Skeletal muscle tissue (tissue), 4 donors: ENCODE measurements around the gene MTRR. TPM values are rescaled to one million over a fixed set of nuclear protein-coding genes. Genes with fewer than 3 reads are reported as not detected.
"Not testable (repeated sequence)": the region's sequence is repeated elsewhere in the genome, so short reads cannot be mapped to it uniquely, and the experiment has no call there.

Source experiments
- H3K27ac ChIP-seq: one replicate; pipeline ENCODE4 v1.7.0; 2013; ENCODE audit warnings: mild to moderate bottlenecking, low read depth, low read length, inconsistent platforms
- H3K27me3 ChIP-seq, 3 donors: one replicate each; pipeline ENCODE4 v1.7.0; 2013; ENCODE audit warnings: low read length in 3 of 3; ENCODE audit not compliant: control insufficient read depth in 3 of 3, insufficient read depth in 3 of 3
- H3K36me3 ChIP-seq, 3 donors: one replicate each; pipeline ENCODE4 v1.7.0; 2013; ENCODE audit warnings: low read length in 3 of 3; ENCODE audit not compliant: control insufficient read depth in 3 of 3, insufficient read depth in 3 of 3
- H3K4me1 ChIP-seq, 3 donors: one replicate each; pipeline ENCODE4 v1.7.0; 2013; ENCODE audit warnings: low read length in 3 of 3, mild to moderate bottlenecking in 3 of 3; ENCODE audit not compliant: control insufficient read depth in 3 of 3, insufficient read depth in 3 of 3
- H3K4me3 ChIP-seq, 3 donors: one replicate each; pipeline ENCODE4 v1.7.0; 2013; ENCODE audit warnings: low read length in 3 of 3
- H3K9ac ChIP-seq, 3 donors: one replicate each; pipeline ENCODE4 v1.7.0; 2013; ENCODE audit warnings: low read length in 3 of 3, mild to moderate bottlenecking in 3 of 3, moderate library complexity in 2 of 3, low read depth in 1 of 3
- H3K9me3 ChIP-seq, 3 donors: one replicate each; pipeline ENCODE4 v1.7.0; 2013; ENCODE audit warnings: low read length in 3 of 3; ENCODE audit not compliant: control insufficient read depth in 3 of 3
- total RNA-seq: library from RNA; depleted of rRNA; stranded (reverse); fragments of >200 nt; gene quantifications from one replicate; pipeline ENCODE4 v1.2.3, GENCODE V29; 2014
- donor health status: Osteomylitis.

MTRR gene
- total RNA-seq, 1 donor from 2014 or later: 29.7 TPM

DNA sequence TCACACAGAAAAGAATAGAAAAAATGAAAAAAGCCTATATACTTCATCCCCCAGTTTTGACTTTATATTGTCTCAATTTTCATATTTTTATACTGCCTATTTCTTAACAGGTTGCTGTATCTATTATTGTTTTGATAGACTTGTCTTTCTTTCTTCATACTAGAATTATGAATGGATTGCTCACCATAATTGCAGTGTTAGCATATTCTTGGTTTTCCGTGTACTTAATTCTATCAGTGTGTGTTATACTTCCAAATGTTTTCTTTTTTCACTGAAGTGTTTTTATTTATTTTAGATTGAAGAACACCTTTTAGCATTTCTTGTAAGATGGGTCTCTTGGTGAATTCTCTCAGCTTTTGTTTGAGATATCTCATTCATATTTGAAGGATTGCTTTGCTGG is 38.7 kb downstream of the MTRR start:
- H3K36me3 ChIP-seq: peaks cover 3 to 9% (median 8%) of the 10 kb centered on the region in 3 donors
- H3K27ac ChIP-seq: no peak overlapping the region
- peaks cover 0 to 3% (median 0%) of the 10 kb centered on the region in 3 donors for H3K9me3 ChIP-seq
- H3K27me3 ChIP-seq: no peaks in the 10 kb centered on the region
- H3K9ac ChIP-seq: no peak overlapping the region
- no peak overlapping the region for H3K4me3 ChIP-seq
- H3K4me1 ChIP-seq: no peaks in the 10 kb centered on the region

DNA sequence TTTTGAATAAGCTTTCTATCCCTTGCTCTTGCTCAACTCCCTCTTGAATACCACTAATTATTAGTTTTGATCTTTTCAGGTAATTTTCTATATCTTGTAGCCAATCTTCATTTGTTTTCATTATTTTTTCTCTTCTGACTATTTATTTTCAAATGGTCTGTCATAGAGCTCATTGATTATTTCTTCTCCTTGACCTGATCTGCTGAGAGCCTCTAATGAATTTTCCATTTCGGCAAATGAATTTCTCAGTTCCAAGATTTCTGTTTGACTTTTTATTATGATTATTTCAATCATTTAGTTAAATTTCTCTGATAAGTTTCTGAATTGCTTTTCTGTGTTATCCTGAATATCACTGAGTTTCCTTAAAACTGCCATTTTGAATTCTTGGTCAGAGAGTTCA is 39.4 kb downstream of the MTRR start:
- Histone ChIP-seq H3K9me3 (peaks cover 0 to 3% (median 0%) of the 10 kb centered on the region in 3 donors), H3K9ac (no peak overlapping the region), H3K36me3 (peaks cover 3 to 8% (median 4%) of the 10 kb centered on the region in 3 donors), H3K27ac (no peak overlapping the region), H3K4me1 (no peaks in the 10 kb centered on the region), H3K4me3 (no peak overlapping the region), H3K27me3 (no peaks in the 10 kb centered on the region)

DNA sequence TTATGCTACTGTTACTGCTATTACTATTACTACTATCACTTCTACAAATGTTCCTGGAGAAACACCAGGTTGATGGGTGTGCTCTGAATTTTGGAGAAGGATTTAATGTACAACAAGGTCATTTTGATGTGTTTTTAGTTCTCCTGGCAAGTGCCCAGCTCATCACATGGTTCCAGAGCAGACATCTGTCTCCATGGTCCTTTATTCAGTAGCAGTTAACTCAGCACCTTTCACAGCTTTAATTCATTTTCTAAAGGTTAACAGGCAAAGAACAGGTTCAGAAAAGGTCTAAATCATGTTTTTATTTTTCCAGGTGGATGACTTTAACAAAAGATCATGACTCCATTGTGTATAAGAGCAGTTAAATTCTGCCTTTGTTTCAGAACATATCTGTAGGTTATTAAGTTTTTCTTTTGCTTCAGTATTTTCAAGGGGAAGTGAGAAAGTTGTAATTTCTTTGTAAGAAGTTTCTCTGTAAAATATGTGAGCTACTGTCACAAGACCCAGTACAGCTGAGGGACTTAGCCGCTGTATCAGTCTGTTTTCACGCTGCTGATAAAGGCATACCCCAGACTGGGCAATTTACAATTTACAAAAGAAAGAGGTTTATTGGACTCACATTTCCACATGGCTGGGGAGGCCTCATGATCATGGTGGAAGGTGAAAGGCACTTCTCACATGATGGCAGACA is 41.9 kb downstream of the MTRR start:
- H3K27me3 ChIP-seq: no peaks in the 10 kb centered on the region
- no peak overlapping the region for H3K4me3 ChIP-seq
- no peak overlapping the region for H3K9ac ChIP-seq
- H3K27ac ChIP-seq: no peak overlapping the region
- peaks cover 3 to 8% (median 3%) of the 10 kb centered on the region in 3 donors for H3K36me3 ChIP-seq
- peaks cover 0 to 3% (median 0%) of the 10 kb centered on the region in 3 donors for H3K9me3 ChIP-seq
- no peaks in the 10 kb centered on the region for H3K4me1 ChIP-seq

DNA sequence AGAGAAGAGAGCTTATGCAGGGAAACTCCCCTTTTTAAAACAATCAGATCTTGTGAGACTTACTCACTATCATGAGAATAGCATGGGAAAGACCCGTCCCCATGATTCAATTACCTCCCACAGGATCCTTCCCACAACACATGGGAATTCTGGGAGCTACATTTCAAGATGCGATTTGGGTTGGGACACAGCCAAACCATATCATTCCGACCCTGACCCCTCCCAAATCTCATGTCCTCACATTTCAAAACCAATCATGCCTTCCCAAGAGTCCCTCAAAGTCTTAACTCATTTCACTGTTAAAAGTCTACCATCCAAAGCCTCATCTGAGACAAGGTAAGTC is 42.5 kb downstream of the MTRR start:
- H3K9ac ChIP-seq, H3K4me3 ChIP-seq, H3K9me3 ChIP-seq, H3K27ac ChIP-seq, H3K27me3 ChIP-seq, H3K36me3 ChIP-seq, H3K4me1 ChIP-seq: not testable (repeated sequence)

DNA sequence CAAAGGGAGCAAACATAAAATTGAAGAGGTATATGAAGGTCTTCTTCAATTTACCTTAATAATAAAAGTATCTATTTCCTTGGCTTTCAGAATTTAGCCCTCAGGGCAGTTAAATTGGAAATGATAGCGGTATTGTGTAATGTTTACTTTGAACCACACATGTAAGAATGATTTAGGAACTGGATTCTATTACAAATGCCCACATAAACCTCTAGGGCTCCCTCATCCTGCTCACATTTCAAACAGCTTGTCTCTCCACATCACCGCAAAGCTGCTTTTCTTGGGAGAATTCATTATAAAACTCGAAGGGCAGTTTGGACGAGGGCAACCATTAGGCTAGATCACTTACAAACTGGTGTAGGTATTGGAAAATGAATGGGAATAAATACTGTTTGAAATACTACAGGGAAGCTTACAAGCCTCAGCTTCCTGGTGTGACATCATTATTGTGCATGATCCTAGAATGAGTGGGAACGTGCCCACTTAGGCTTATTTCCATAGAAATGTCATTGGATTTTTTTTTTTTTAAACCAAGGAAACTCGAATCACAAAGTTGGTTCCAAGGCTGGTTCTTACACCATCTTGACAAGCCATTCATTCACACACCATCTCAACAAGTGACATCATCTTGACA is 47.3 kb downstream of the MTRR start:
- Histone ChIP-seq H3K4me1 (no peaks in the 10 kb centered on the region), H3K9ac (no peak overlapping the region), H3K36me3 (no peaks in the 10 kb centered on the region)

DNA sequence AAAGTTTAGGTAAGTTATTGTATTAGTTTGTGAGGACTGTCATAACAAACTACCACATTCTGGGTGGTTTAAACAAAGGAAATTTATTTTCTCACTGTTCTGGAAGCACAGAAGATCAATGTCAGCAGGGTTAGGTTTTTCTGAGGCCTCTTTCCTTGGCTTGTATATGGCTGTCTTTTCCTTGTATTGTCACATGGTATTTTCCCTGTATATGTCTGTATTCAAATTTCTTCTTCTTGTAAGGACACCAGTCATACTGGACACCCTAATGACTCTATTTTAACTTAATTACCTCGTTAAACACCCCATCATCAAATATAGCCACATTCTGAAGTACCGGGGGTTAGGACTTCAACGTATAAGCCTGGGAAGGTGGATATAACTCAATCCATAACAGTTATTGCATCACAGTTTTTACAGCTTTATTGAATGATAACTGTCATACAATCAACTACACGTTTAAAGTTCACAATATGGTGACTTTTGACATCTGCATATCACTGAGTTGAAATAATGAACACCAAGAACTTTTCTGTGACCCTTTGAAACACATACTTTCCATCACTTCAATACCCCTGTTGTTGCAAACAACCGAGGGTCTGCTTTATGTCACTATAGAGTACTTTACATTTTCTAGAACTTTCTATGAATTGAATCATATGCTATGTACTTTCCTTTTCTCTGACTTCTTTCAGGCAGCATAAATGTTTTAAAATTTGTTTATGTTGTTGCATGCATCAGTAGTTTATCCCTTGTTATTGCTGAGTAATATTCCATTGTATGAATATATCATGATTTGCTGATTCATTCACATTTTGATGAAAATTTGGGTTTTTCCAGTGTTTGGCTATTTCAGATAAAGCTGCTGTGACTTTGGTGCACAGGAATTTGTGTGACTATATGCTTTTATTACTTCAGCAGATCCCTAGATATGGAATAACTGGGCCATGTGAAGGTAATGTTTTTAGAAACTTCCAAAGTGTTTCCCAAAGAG is 48.5 kb downstream of the MTRR start:
- H3K36me3 ChIP-seq: no peaks in the 10 kb centered on the region
- H3K27ac ChIP-seq: no peak overlapping the region
- H3K4me3 ChIP-seq: no peak overlapping the region
- no peak overlapping the region for H3K9ac ChIP-seq
- H3K9me3 ChIP-seq: no peaks in the 10 kb centered on the region
- no peaks in the 10 kb centered on the region for H3K27me3 ChIP-seq
- no peaks in the 10 kb centered on the region for H3K4me1 ChIP-seq

More for the DNA sequence above, 47.3 kb downstream of the MTRR start:
- H3K4me3 ChIP-seq: no peak overlapping the region
- no peak overlapping the region for H3K27ac ChIP-seq
- H3K27me3 ChIP-seq: no peaks in the 10 kb centered on the region
- no peaks in the 10 kb centered on the region for H3K9me3 ChIP-seq

DNA sequence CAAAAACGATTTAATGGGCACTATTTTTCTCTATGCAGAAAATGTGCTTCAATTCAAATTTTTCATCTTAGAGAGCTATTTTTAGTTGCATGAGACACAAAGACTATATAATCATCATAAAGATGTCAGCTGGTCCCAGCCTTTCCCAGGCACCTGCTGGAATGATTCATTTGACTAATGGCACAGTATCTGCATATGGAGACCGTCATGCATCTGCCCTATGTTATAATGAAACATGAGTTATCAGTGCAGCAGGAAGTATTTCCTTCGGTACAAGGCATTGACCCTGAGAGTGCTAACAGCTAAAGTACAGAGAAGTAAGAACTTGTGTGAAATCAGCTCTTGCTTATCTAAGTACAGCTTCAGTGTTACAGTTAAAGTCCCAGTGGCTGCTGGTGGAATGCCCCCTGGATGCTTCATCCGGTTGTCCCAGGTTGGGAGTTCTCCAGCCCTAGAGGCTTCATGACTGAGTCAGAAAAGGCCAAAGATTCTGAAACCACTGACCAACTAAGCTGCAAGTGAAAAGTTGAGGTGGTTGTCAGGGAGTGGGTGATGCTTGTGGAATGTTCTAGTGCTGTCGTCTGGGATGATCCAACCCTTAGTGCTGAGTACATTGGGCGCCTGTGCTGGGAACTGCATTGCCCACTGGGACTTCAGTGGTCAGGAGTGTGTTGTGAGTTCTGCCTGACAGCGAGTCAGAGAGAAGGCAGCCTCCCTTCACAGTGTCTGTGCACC is 57.2 kb downstream of the MTRR start:
- no peak overlapping the region for H3K4me3 ChIP-seq
- no peak overlapping the region for H3K27ac ChIP-seq
- peaks cover 0 to 4% (median 2%) of the 10 kb centered on the region in 3 donors for H3K27me3 ChIP-seq
- H3K9me3 ChIP-seq: no peaks in the 10 kb centered on the region
- H3K36me3 ChIP-seq: no peaks in the 10 kb centered on the region
- H3K4me1 ChIP-seq: no peaks in the 10 kb centered on the region
- no peak overlapping the region for H3K9ac ChIP-seq

DNA sequence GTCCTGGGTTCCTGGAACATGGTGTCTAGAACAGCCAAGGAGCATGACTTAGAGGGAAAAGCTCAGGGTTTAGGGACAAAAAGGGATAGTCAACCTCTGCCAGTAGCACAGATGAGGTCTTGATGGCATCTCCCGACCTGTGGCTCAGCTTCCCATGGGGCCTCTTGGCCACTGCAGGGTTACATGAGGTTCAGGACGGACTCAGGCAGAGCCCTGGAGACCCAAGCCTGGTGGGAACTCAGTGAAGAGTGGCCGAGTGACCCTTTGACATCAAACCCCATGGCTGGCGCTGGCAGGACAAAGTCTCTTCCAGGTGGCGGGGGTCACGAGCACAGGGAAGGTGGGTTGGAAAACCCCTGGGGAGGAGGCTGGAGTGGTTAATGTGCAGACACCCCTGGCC is 57.8 kb downstream of the MTRR start:
- no peak overlapping the region for H3K9ac ChIP-seq
- no peaks in the 10 kb centered on the region for H3K4me1 ChIP-seq
- H3K9me3 ChIP-seq: no peaks in the 10 kb centered on the region
- H3K27ac ChIP-seq: no peak overlapping the region
- no peak overlapping the region for H3K4me3 ChIP-seq
- H3K36me3 ChIP-seq: no peaks in the 10 kb centered on the region
- H3K27me3 ChIP-seq: peaks cover 0 to 4% (median 2%) of the 10 kb centered on the region in 3 donors

DNA sequence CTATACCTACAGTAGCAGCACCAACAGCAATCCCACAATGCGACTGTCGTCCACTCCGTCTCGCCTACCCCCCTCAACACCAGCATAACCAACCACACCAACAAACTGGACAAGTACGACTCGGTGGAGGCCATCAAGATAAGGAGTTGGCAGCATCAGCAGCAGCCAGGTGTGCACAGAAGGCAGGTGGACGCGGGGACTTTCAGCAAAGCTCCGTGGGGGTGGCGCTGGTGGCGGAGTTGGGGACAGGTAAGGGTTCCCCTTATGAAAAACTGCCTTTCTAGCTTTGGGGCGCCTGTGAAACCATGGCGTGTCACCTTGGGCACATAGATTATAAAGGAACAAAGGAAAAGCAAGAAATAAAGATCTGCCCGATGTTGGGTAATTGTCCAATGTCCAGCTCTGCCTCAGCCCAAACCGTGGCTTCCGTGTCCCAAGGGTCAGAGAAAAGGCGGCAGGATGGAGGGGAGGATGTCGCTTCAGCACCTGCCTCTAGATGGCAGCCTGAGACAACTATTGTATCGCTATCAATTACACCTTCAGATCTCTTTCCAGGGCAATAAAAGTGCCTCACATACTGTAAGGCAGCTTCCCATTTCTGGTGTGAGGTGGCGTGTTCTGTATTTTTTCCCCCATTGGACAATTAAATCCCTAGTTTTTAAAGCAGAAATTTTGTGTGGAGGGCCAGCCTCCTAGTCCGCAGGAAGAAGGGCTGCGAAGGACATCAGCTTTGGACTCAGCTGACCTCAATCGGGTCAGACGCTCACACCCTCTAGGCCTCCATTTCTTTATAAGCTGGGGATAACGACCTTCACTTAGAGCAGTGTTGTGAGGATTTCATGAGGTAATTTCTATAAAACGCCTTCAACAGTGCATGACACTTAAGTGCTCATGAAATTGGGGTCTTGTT is 58.8 kb downstream of the MTRR start:
- Histone ChIP-seq H3K4me1 (no peaks in the 10 kb centered on the region), H3K9ac (no peak overlapping the region), H3K9me3 (no peaks in the 10 kb centered on the region), H3K4me3 (no peak overlapping the region), H3K36me3 (no peaks in the 10 kb centered on the region), H3K27me3 (peaks cover 0 to 4% (median 2%) of the 10 kb centered on the region in 3 donors), H3K27ac (no peak overlapping the region)
